ENCODE results near the gene SIRT2.

The SIRT2 gene

GRCh38 chr19:38919837-38920601 lies 20.6 kb upstream of the SIRT2 start:
- no peak for DNase-seq

GRCh38 chr19:38918526-38918925 lies 19.1 kb upstream of the SIRT2 start:
- no peak for DNase-seq

- no peak for DNase-seq
Observed at GRCh38 chr19:38917921-38918491, 18.6 kb upstream of the SIRT2 start.

GRCh38 chr19:38917516-38917915 lies 18.1 kb upstream of the SIRT2 start:
- DNase-seq: no peak

GRCh38 chr19:38915329-38916321 lies 16.2 kb upstream of the SIRT2 start:
- DNase-seq: no peak

- no peak for DNase-seq
Observed at GRCh38 chr19:38913958-38914357, 14.5 kb upstream of the SIRT2 start.

- DNase-seq: no peak
Observed at GRCh38 chr19:38912600-38913514, 13.4 kb upstream of the SIRT2 start.

- DNase-seq: no peak
Observed at GRCh38 chr19:38911388-38912001, 12.1 kb upstream of the SIRT2 start.

GRCh38 chr19:38910488-38910887 lies 11.1 kb upstream of the SIRT2 start:
- DNase-seq: no peak

GRCh38 chr19:38908911-38909310 lies 9.5 kb upstream of the SIRT2 start:
- DNase-seq: no peak

- no peak for DNase-seq
Observed at GRCh38 chr19:38907670-38908069, 8.3 kb upstream of the SIRT2 start.

- DNase-seq: no peak
Observed at GRCh38 chr19:38907227-38907626, 7.8 kb upstream of the SIRT2 start.

- no peak for DNase-seq
Observed at GRCh38 chr19:38905620-38906019, 6.2 kb upstream of the SIRT2 start.

GRCh38 chr19:38904581-38905539 lies 5.4 kb upstream of the SIRT2 start:
- DNase-seq: no peak

- no peak for DNase-seq
Observed at GRCh38 chr19:38901683-38902082, 2.3 kb upstream of the SIRT2 start.

GRCh38 chr19:38900743-38901190 lies 1.3 kb upstream of the SIRT2 start:
- DNase-seq: no peak

- DNase-seq: no peak
Observed at GRCh38 chr19:38900202-38900629, 798 bp upstream of the SIRT2 start.

GRCh38 chr19:38898788-38899446 lies 501 bp downstream of the SIRT2 start:
- DNase-seq: no peak

- DNase-seq: no peak
Observed at GRCh38 chr19:38894968-38895367, 4.5 kb downstream of the SIRT2 start.

- no peak for DNase-seq
Observed at GRCh38 chr19:38893341-38893771, 6.1 kb downstream of the SIRT2 start.

Measured in CD4-positive, alpha-beta T cell treated with Interferon alpha-2 for 1 hour (primary cell).